GM18507 (cell line): ENCODE data around the gene SLTM.
A peak's percentile ranks its signal among the peaks of the same experiment; 100 is the strongest.
"Not testable (repeated sequence)": the region's sequence is repeated elsewhere in the genome, so short reads cannot be mapped to it uniquely, and the experiment has no call there.

Experiments
- DNase-seq: peaks from one replicate; pipeline ENCODE4 v3.0.0; 2011; ENCODE audit warnings: low read depth; ENCODE audit not compliant: insufficient read length; ENCODE audit errors: extremely low spot score
- FAIRE-seq: peaks from 2 replicates; lab custom pipeline; 2011; peaks lifted over from hg19 to GRCh38; lab: Jason Lieb, UNC

The SLTM gene

DNA sequence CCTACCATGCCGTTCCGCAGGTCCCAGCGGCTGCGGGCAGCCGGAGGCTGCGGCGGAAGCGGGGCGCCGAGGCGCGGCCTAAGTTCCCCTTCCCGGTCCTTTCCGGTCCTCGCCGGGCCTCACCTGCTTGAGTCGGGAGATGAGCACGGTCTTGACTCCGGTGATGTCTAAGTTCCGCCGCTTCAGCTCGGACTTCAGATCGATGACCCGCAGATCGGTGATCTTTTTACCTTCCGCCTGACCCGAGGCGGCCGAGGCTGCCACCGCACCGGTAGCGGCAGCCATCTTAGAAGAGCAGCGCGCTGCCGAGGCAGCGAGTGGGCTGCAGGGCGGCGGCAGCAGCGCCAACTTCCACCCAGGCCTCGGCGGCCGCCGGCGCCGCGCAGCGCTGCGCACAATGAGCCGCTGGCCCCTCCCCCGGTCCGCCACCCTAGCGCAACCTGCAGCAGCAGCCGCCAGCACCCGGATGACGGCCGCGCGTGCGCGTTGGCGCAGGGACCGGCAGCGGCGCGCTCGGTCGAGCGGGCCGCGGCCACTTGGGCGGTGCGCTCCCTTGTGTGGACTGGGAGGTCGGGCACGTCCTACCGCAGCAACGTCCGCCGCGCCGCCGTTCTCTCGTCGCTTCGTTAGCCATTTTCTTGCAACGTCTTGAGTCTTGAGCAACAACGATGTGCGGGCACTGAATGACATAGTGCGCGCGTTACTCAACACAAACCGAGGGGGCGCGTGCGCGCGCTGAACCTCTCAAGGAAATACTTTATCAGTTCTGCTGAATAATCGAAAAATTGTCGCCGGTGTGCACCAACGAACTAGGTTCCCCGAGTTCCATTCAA lies at the start of gene SLTM:
TSS of gene SLTM (minus strand) at position 399 of the 833 bp plus-strand sequence. CDS start at position 285, 114 bp downstream.
- DNase-seq (peak; percentile 83), FAIRE-seq (peak; percentile 93)

DNA sequence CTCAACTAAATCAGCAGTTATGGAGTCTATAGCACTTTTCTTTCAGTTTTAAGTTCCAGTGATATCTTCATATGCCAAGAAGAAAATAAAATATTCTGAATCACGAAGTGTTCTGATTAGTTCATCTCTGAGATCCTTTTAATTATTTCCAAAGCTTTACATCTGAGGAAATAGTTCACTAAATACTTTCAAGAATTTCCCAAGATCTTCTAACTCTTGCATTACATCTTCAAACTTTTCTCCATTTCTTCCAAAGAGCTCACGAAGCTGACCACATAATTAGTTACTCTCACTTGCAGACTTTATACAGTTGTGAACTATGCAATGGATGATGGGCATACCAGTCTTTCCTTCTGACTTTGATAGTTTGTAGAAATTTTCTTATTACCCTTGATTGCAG lies 49.8 kb upstream of the SLTM start:
- no peak for FAIRE-seq
- DNase-seq: no peak

DNA sequence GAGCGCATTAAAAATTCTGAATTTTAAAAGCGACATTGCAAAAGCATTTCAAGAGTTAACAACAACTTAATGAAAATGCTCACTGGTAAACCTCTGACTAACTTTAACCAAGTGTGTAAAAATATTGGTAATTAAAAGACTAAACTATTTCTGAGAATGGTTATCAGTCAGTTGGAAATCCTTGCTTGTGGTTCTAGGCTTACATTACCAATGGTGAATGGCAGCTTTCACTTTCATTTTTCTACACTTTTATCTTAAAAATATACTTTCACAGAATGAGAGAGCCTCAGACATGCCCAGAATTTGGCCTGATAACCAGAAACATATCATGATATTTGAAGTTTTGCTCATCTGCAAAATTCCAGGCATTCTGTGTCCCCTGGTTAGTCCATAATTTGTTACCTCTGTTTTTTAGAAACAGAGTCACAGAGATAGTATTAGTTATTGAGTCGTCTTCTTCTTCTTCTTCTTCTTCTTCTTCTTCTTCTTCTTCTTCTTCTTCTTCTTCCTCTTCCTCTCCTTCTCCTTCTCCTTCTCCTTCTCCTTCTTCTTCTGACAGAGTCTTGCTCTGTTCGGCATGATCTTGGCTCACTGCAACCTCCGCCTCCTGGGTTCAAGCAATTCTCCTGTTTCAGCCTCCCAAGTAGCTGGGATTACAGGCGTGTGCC lies 48.5 kb upstream of the SLTM start:
- peak; percentile 81 for FAIRE-seq

DNA sequence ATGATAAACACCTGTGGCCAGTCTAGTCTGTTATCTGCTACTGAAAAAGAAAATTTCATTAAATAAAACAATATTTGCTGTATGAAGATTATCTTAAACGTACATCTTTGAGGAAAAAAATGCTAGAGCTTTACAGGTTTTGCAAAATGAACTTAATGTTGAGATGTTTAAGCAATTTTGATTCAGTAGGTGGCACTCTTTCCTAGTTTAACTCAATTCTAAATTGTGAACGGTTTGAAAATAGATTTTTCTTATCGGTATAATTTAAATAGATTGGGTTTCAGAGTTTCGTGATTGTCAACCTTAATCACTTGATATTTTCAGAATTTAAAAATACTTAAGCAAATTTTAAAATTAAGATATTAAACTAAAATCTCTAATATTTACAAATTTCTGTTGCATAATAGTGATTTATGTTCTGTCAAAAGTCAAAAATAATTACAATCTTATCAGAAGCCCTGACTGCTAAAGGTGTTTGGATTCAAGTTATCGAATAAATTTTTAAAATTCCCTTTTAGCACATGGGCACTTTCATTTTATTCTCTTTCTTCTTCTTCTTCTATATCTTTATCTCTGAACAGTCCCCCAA lies 47.0 kb upstream of the SLTM start:
- FAIRE-seq (no peak), DNase-seq (no peak)

More for the DNA sequence above, 48.5 kb upstream of the SLTM start:
- no peak for DNase-seq

DNA sequence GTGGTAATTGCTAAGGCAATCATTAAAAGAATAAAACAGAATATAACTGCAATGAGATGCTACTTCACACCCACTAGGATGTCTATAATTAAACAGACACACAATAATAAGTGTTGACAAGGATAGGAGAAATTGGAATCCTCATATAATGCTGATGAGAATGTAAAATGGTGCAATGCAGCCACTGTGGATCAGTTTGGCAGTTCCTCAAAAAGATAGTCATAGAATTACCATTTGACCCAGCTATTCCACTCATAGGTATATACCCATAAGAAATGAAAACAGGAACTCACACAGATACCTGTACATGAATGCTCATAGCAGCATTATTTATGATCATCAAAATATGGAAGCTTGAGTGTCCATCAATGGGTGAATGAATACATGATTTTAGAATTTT lies 44.4 kb upstream of the SLTM start:
- FAIRE-seq: no peak

DNA sequence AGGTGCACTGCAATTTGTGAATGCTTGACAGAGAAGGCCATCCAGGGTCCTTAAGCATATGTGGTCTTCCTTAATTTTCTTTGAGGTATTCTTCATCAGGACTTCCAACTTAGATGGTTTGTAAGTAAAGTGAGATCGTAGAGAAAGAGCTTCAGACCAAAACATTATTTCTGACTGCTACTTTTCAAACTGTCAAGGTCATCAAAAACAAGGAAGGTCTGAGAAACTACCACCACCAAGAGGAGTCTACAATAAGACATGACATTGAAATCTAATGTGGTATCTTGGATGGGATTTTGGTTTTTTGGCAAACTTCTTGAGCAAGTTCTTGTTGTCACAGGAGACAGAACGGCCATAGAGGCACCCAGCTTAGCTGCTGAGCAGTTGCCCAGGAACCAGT lies 34.0 kb upstream of the SLTM start:
- DNase-seq (no peak), FAIRE-seq (no peak)

More for the DNA sequence above, 44.4 kb upstream of the SLTM start:
- DNase-seq: no peak

DNA sequence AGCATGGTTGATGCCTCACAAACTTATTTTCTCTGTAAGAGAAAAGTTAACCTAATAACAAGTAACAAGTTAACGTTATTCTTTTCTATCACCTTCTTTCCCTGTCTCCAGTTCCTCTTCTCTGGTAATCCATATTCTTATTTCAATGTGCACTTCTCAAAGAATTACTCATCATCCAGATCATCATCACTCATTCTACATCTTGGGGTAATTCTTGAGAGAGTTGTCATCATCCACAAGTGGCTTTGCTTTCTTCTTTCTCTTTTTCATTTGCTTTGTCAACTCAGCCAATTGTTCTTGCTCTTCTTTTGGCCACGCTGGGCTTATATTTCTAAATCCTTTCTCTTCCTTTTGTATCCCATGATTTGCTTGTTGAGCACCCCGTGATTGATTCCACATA lies 33.2 kb upstream of the SLTM start:
- DNase-seq (no peak), FAIRE-seq (no peak)

DNA sequence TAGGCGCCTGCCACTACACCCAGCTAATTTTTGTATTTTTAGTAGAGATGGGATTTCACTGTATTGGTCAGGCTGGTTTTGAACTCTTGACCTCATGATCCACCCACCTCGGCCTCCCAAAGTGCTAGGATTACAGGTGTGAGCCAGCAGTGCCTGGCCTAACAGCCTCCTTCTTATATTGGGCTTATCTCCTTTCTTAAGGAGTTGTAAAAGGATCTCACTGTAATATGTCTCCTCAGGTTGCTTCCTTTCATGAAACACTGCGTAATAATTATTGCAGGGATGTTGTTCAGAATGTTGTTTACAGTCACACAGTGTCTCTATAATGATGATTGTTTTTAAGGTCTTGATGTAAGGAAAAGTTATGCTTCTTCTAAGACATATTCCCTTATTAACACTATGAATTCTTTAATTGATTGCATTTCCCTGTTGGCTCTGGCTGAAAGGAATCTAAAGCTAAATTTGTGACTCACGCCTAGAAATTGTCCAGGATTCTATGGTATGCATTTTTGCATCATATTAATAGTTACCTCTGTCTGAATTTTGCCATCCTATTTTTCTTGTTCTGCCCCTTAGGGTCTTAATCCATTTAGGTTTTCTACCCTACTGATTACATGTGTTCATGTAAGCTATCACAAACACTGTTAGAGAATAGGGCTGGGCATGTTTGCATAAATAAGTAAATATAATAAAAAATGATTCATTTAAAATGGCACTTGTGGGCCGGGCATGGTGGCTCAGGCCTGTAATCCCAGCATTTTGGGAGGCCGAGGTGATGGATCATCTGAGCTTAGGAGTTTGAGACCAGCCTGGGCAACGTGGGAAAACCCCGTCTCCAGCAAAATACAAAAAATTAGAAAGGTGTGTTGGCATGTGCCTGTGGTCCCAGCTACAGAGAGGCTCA lies 29.4 kb upstream of the SLTM start:
- DNase-seq (no peak), FAIRE-seq (no peak)

DNA sequence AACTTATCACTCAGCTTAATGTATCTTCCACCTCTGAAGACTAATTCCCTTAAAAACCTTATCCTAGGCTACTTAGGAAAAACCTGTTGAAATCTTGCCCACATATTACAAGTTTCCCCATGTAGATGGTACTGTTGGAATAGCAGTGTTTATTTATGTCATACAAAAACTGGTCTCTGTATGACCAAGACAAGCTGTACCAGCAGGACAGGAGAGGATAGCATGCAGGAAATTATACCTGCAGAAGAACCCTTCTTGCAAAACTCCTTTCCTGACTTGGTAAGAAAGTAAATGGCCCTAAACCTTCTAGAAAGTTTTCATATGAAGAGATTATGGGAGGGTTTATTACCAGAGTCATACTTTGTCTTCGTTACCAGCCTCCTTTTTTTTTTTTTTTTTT lies 28.7 kb upstream of the SLTM start:
- DNase-seq (no peak), FAIRE-seq (no peak)

DNA sequence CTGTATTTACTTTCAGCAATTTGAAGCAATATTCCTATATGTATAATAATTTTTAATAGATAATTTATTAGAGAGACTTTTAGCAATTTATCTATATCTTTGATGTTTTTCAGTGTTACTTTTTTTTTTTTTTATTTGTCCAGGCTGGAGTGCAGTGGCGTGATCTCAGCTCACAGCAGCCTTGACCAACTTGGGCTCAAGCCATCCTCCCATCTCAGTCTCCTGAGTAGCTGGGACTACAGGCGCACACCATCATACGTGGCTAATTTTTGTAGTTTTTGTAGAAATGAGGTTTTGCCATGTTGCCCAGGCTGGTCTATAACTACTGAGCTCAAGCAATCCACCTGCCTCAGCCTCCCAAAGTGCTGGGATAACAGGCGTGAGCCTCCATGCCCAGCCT lies 25.3 kb upstream of the SLTM start:
- FAIRE-seq (no peak), DNase-seq (no peak)

DNA sequence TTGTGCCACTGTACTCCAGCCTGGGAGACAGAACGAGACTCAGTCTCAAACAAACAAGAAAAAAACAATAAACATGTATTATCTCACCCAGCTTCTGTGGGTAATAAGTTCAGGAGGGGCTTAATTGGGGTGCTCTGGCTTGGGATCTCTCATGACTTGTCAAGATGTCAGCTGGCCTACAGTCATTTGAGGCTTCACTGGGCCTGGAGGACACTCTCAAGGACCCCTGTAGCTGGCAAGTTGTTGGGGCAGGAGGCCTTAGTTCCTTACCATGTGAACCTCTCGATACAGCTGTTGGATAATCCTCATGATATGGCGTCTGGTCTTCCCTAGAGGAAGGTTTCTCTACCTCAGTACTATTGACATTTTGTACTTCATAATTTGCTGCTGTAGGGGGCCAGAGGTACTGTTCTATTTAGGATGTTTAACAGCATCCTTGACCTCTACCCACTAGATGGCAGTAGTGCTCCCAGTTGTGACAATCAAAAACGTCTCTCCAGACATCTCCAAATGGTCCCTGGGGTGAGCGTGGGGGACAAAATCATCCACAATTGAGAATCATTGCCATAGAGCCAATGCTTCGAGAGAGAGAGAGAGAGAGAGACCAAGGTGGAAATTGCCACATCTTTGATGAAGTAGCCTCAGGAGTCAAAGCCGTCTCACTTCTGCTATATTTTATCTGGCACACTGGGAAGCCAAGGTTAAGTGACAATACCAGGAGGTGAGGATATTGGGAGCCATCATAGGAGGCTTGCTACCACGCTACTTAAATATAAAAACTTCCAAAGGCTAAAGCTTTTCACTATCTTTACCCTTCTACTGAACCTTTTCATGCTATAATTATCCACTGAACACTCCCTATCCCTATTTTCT lies 23.9 kb upstream of the SLTM start:
- FAIRE-seq: peak; percentile 85

DNA sequence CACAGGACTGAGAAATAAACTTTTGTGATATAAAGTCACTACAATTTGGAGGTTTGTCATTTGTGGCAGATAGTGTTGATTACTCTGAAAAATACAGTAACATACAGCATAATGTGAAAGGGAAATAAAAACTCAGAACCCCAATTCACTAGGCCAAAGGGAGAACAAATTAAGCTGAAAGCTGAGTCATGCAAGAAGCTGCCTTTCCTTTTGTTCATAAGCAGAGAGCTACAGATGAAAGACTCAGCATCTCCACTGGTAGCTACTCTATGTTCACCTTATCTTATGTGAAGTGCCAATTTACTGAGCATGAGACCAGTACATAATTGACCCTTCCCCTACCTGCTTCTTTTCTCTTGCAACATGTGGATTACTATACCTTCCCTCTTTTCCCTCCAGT lies 19.3 kb upstream of the SLTM start:
- DNase-seq: no peak
- FAIRE-seq: peak; percentile 54

More for the DNA sequence above, 23.9 kb upstream of the SLTM start:
- DNase-seq: peak; percentile 49

DNA sequence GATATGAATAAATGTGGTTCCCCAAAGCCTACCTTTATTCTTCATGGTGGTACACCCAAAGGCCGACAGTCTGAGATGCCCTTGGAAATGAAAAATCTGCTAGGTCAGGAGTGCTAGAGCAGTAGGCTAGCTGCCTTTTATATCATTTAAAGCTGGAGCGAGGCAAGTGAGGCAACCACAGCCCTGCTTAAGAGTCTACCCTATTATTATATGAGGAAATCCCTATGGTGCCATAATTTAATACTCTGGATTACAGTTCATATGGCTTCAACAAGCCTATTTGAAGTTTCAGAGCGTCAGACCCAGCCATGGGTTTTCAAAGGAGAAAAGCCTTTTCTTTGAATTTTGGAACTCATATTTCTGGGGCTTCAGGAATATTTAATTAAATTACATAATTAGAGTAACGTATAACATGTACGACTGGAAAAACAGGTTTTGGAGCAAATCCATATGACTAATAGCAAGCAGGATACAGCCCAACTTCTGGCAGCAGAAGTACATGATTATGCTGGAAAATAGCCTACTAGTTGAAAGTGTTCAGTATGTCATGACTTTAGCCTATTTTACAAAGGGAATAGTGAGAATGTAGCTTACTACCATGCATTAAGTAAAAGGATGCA lies 18.0 kb upstream of the SLTM start:
- DNase-seq: no peak

DNA sequence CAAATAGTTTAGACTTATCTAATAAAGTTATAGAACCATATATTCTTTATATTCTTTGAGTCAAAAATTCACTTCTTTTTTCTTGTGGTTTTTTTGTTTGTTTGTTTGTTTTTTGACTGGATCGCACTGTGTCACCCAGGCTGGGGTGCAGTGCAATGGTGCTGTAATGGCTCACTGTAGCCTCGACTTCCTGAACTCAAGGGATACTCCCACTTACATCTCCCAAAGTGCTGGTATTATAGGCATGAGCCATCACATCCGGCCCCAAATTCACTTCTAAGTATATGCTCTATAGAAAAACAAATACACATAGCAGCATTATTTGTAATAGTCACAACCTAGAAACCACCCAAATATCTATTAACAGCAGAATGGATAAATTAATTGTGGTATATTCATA lies 13.7 kb upstream of the SLTM start:
- DNase-seq: no peak
- FAIRE-seq: no peak

More for the DNA sequence above, 18.0 kb upstream of the SLTM start:
- no peak for FAIRE-seq

DNA sequence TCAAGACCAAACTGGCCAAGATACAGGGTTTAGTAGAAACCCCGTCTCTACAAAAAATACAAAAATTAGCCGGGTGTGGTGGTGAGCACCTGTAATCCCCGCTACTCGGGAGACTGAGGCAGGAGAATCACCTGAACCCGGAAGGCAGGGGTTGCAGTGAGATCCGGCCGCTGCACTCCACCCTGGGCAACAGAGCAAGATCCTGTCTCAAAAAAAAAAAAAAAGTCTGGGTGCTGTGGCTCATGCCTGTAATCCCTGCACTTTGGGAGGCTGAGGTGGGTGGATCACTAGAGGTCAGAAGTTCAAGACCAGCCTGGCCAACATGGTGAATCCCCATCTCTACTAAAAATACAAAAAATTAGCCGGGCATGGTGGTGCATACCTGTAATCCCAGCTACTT lies 1.5 kb upstream of the SLTM start:
- not testable (repeated sequence) for FAIRE-seq, DNase-seq

DNA sequence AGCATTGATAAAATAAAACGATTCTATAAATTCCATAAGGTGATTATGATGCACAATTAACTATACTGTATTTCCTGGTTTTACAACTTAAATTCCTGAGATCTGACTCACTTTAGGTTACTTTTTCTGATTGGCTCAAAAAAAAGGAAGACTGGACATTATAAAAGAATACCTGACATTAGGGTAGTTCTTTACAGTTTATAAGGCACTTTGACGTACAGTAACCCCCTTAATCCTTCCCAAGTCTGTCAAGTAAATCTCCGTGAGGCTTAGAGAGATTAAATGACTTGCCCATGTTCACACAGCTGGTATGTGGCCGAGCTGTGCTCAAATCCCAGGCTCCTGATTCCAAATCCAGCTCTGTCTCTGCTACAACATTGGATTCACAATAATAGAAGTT lies 1.0 kb upstream of the SLTM start:
- FAIRE-seq (no peak), DNase-seq (no peak)

DNA sequence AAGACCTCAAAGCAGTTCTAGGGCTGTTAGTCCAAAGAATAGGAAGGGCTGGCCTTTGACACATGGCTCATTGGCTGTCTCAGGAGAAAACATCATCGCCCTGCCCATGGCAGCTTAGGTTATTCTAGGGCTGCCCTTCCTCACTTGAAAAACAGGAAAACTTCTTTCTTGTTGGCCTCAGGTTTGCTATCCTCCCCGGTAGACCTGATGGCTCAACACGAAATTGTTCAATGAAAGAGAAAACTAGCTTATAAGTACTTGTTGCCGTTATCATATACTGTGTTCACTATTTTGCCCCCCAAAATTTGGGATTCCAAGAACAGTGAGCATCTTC lies 602 bp upstream of the SLTM start:
- no peak for DNase-seq
- FAIRE-seq: no peak

DNA sequence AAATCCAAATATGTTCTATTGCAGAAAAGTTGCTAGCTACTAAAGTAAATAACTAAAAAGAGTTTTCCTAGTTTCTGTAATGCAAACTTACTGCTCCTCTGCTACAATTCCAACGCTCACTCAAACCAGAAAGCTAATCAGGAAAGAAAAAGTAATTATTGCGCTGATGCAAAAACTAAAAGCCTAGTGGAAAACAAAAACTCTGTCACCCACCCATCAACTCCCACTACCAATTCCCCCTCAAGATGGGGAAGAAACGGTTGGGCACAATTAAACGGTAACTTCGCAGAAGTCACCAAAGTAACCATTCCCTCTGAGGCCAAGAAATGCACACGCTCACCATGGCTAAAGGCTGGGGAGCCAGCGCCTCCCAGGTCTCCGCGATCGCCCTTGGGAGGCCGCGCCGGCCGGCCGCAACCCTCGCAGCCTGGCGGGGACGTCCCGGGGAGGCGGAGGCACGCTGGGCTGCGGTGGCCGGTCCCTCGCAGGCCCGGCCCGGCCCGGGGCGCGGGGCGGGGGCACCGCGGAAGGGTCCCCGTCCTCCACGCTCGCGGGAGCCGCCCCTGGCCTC lies 684 bp downstream of the SLTM start:
- FAIRE-seq (no peak), DNase-seq (no peak)
